DMS 273 treated with DMSO at 0.1 percent for 48 hours (cell line): ENCODE results near the gene KAT14.
"Not testable (repeated sequence)": the region's sequence is repeated elsewhere in the genome, so short reads cannot be mapped to it uniquely, and the experiment has no call there.

Experiments used
- DNase-seq: peaks from one replicate; lab custom pipeline; 2025; lab: John Stamatoyannopoulos, UW

Gene KAT14

DNA sequence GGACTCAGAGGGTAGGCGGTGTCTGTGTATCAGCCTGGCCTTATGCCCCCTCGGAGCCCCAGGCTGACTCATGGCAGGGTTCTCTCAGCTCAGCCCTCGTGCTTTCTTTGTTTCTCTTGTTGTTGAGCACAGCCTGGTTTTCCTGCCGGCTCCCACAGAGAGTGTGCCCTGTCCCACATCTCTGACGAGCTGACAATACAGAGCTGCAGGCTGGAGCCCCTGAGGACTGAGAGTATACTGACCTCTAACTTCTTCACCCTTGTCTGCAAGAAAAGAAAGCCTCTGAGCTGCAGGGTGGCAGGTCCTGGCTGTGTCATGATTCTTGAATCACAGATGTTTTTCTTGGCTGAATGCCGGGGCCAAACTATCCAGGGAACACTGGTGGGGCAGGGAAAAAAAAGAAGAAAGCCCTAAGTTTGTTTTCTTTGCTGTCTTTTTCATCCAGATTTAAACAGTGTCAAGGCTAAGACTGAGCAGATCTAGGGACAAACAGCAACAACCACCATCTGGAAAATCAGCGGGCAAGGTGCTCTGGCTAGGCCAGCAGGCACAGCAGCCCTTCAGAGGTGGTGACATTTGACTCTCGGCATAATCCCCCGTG, 87.4 kb downstream of the KAT14 start:
- peak; percentile 20 for DNase-seq

GRCh38 chr20:18225632-18226031, 88.0 kb downstream of the KAT14 start:
- DNase-seq, result no peak

DNA sequence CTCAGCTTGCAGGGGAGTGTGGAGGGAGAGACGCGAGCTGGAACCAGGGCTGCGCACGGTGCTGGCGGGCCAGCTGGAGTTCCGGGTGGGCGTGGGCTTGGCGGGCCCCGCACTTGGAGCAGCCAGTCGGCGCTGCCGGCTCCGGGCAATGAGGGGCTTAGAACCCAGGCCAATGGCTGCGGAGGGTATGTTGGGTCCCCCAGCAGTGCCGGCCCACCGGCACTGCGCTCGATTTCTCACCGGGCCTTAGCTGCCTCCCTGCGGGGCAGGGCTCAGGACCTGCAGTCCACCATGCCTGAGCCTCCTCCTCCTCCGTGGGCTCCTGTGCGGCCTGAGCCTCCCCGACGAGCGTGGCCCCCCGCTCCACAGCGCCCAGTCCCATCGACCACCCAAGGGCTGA, 89.1 kb downstream of the KAT14 start:
- DNase-seq, result not testable (repeated sequence)

DNA sequence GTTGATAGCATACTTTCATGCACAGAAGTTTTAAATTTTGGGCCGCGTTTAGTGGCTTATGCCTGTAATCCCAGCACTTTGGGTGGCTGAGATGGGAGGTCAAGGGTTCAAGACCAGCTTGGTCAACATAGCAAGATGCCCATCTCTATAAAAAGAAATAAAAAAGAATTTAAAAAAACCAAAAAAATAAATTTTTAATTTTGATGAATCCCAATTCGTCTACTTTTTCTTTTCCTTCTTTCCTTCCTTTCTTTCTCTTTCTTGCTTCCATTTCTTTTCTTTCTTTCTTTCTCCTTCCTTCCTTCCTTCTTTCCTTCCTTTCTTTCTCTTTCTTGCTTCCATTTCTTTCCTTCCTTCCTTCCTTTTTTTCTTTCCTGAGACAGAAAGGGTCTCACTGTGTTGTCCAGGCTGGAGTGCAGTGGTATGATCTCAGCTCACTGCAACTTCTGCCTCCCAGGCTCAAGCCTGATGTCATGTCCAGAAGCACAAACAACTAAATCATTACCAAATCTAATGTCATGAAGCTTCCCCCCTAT, 95.8 kb downstream of the KAT14 start:
- DNase-seq, result no peak
